Bronchial epithelial cell (primary cell): Measurements from ENCODE around the gene CACNA1C. TPM values are rescaled to one million over a fixed set of nuclear protein-coding genes. Genes with fewer than 3 reads are reported as not detected.

ENCODE experiments used
- DNase-seq: peaks from one replicate; pipeline ENCODE4 v3.0.0-alpha.2; 2010; ENCODE audit warnings: low read depth
- FAIRE-seq: peaks from 2 replicates; lab custom pipeline; 2011; peaks lifted over from hg19 to GRCh38; lab: Jason Lieb, UNC
- H3K27me3 ChIP-seq: 2 replicates; pipeline ENCODE4 v1.5.1; 2011; ENCODE audit warnings: low read length; ENCODE audit not compliant: control insufficient read depth, insufficient read depth
- H3K36me3 ChIP-seq: 2 replicates; pipeline ENCODE4 v1.5.1; 2011; ENCODE audit warnings: low read length; ENCODE audit not compliant: control insufficient read depth, insufficient read depth
- H3K4me3 ChIP-seq: 2 replicates; pipeline ENCODE4 v1.5.1; 2011; ENCODE audit warnings: mild to moderate bottlenecking, low read depth, low read length, control low read depth
- CTCF ChIP-seq: IDR thresholded peaks from 2 replicates; pipeline ENCODE4 v1.5.1; 2011; ENCODE audit warnings: mild to moderate bottlenecking, moderate library complexity, low read length, control low read depth, inconsistent platforms; ENCODE audit not compliant: insufficient read depth, severe bottlenecking
- total RNA-seq: library from RNA; depleted of rRNA; stranded (reverse); fragments of >200 nt; gene quantifications from 2 replicates; pipeline ENCODE4 v1.2.1, GENCODE V29; 2014

Gene CACNA1C
- total RNA-seq, 1 donor from 2014 or later, result not detected

- H3K36me3 ChIP-seq, result no peaks in the 10 kb centered on the region
- FAIRE-seq (no peak), DNase-seq (no peak)
Observed at GRCh38 chr12:2222691-2223090, 169.9 kb downstream of the CACNA1C start.

GRCh38 chr12:2224961-2225360 is 172.2 kb downstream of the CACNA1C start:
- no peaks in the 10 kb centered on the region for H3K36me3 ChIP-seq
- DNase-seq (no peak), FAIRE-seq (no peak)
- H3K4me3 ChIP-seq, result no peak overlapping the region
- no peaks in the 10 kb centered on the region for H3K27me3 ChIP-seq
- no peak for TF ChIP-seq CTCF

More at GRCh38 chr12:2222691-2223090, 169.9 kb downstream of the CACNA1C start:
- Histone ChIP-seq H3K4me3 (no peak overlapping the region), H3K27me3 (no peaks in the 10 kb centered on the region)
- TF ChIP-seq CTCF, result no peak

GRCh38 chr12:2225696-2226095 is 172.9 kb downstream of the CACNA1C start:
- Histone ChIP-seq H3K27me3 (no peaks in the 10 kb centered on the region), H3K4me3 (no peak overlapping the region), H3K36me3 (no peaks in the 10 kb centered on the region)
- no peak for DNase-seq
- no peak for FAIRE-seq
- no peak for TF ChIP-seq CTCF

GRCh38 chr12:2226641-2227040 is 173.9 kb downstream of the CACNA1C start:
- DNase-seq (no peak), FAIRE-seq (no peak)
- TF ChIP-seq CTCF, result no peak
- H3K27me3 ChIP-seq, result no peaks in the 10 kb centered on the region
- H3K4me3 ChIP-seq, result no peak overlapping the region
- no peaks in the 10 kb centered on the region for H3K36me3 ChIP-seq

DNA sequence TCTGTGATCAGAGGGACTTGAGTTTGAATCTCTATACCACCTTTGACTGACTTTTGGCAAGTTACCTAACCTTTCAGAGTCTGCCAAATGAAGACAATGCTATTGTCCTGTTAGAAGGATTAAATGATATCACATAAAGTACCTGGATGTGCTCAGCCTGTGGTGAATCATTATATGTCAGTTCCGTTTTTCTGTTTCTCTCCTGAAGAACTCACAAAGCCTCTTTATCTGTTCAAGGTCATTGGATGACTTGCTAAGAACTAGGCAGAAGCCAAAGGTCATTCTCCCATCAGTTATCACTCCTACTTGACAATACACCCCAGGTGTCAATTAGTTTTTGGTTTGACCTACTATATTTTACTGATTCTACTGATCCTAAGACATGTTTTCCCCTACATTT is 174.6 kb downstream of the CACNA1C start:
- H3K27me3 ChIP-seq, result no peaks in the 10 kb centered on the region
- H3K36me3 ChIP-seq, result no peaks in the 10 kb centered on the region
- no peak for DNase-seq
- no peak for TF ChIP-seq CTCF
- no peak overlapping the region for H3K4me3 ChIP-seq
- FAIRE-seq, result no peak

DNA sequence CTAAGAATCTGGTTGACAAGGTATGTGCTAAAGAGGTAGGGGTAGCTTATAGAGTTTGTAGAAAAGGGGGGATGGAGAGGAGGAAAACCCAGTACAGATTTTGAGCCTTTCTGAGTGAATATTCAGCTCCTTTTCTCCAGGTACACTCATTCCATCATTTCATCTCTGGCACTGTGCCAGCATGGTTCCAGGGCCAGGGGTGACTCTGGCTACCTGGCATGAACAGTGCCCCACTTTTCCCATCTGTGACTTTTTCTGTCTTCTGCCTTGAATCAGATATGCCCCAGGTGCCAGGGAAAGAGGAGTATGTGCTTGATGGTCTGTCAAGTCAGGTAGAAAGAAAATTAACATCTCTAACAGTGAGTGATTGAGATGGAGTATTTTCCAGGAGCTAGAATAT is 175.7 kb downstream of the CACNA1C start:
- H3K4me3 ChIP-seq, result no peak overlapping the region
- FAIRE-seq, result no peak
- H3K36me3 ChIP-seq, result no peaks in the 10 kb centered on the region
- no peaks in the 10 kb centered on the region for H3K27me3 ChIP-seq
- TF ChIP-seq CTCF, result no peak
- DNase-seq, result no peak
